GM18907 (cell line): ENCODE measurements around the gene NTRK2.
A peak's percentile ranks its signal among the peaks of the same experiment; 100 is the strongest.
"Not testable (repeated sequence)": the region's sequence is repeated elsewhere in the genome, so short reads cannot be mapped to it uniquely, and the experiment has no call there.

Source experiments
- ATAC-seq: cut with Tn5 transposase; IDR thresholded peaks from one replicate; pipeline ENCODE4 v1.9.1; 2021; ENCODE audit warnings: mild to moderate bottlenecking, moderate library complexity; ENCODE audit not compliant: unreplicated experiment

NTRK2 gene

GRCh38 chr9:85046475-85046874 is 376.9 kb downstream of the NTRK2 start:
- ATAC-seq, result no peak

DNA sequence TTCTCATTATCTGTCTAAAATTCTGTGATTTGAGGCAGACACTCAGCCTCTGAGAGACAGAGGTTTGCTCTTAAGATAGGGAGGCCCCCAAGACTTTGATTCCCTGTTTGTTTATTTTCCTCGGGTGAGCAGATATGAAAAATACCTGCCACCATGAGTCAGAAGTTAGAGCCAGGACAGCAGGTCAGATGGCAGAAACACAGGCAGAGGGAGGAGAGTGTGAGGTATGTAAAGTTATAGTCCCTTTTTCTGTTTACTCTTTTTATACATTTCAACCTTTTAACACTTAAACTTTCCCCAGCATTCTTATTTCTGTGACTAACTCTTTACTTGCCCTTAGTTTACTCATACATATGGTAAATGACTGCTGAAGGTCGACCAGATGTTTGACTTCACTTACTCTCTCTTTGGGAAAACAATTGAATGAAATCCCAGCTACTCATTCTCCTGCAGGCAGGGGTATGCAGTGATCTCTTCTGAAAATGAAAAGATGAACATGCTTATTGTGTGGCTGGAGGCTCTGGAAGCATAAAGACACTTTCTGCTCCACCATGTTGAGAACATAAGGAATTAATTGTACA is 383.8 kb downstream of the NTRK2 start:
- no peak for ATAC-seq

DNA sequence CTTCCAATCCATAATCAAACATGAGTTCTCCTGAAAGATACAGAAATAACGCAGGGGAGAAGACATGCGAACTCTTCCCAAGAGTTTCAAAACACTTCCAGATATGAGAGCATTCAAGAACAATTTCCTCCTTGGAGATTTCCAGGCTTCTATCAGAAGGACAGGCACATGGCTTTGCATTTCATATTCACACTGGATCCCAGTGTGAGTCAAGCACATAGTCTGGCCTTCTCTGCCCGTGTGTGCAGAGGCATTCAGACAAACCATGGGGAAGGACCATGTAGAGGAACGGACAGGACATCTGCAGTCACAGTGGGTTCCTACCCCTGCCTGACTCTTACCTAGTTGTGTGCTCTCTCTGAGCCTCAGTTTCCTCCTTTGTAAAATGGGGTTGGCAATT is 384.5 kb downstream of the NTRK2 start:
- no peak for ATAC-seq

DNA sequence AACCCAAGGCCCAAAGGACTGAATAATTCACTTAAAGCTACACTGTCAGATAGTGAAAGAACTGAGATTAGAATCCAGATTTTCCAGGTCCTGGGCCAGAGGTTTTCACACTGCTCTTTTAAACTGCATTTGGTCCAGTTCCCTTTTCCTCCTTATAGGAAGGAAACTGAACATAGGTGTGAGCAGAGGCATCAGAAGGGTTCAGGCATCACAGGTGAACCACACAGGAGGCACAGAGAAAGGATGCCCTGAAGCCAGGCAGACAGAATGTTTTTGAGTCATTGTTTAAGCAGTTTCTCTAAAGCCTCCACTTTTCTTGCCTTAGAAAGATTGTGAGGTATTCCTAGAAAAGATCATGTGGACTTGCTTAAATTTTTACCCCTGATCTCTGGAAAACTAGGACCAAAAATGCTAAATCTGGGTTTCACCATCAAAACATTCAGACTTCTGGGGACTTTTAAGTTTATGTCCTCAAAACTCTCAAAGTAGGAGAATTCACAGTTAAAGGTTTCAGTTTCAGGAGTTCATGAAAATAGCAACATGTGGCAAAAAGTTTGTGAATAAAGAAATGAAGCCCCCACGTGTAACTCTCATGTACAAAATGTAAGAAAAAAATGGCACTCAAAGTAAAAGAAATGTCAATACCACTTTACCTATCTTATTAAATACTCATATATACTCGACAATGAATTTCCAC is 386.1 kb downstream of the NTRK2 start:
- peak; percentile 51 for ATAC-seq

- peak; percentile 45 for ATAC-seq
These were observed 386.7 kb downstream of the NTRK2 start for GRCh38 chr9:85056203-85056572.

DNA sequence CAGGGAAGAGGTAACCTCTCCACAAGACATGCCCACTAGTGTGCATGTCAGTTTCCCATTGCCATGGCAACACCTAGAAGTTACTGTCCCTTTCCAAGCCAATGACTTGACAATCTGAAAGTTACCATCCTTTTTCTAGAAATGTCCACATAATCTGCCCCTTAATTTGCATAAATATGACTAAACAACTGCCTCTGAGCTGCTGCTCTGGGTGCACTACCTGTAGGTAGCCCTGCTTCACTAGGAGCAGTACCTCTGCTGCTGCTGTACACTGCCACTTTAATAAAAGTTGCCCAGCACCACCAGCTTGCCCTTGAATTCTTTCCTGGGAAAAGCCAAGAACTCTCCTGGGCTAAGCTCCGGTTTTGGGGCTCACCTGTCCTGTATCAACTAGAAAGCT is 392.4 kb downstream of the NTRK2 start:
- no peak for ATAC-seq

GRCh38 chr9:85062385-85063022 is 393.0 kb downstream of the NTRK2 start:
- ATAC-seq, result no peak

- no peak for ATAC-seq
These were observed 395.4 kb downstream of the NTRK2 start for GRCh38 chr9:85064811-85065371.

DNA sequence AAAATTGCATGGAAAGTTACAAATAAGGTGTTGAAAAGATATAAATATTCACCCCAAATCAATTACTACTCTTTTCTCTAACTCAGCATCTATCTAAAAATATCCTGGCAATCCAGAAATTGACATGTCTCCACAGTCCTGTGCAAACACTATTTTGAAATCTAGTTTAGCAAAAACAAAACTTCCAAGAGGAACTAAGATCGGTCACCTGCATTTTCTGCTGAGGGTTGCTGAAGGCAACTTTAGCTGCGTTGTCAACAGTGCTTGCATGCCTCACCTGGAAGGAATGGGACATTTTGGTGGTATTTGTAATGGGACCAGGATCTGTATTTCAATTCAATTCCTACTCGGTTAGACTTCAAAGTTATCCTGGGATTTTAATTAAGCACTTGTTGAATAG is 398.3 kb downstream of the NTRK2 start:
- no peak for ATAC-seq

- ATAC-seq, result not testable (repeated sequence)
These were observed 399.9 kb downstream of the NTRK2 start for GRCh38 chr9:85069421-85069820.
